Upper lobe of left lung (tissue), 6 donors: ENCODE data around the gene ZNF8. TPM values are rescaled to one million over a fixed set of nuclear protein-coding genes. Genes with fewer than 3 reads are reported as not detected.

ENCODE experiments used
- ATAC-seq, 2 donors: fragments of 200-7000 bp; cut with Tn5 transposase; one replicate each; pipeline ENCODE4 v1.9.1; 2022; ENCODE audit warnings: mild to moderate bottlenecking in 2 of 2, moderate library complexity in 2 of 2; ENCODE audit not compliant: low FRiP score in 2 of 2
- DNase-seq, 2 donors: peaks; one replicate each; pipeline ENCODE4 v3.0.0-alpha.2; 2019 to 2020
- H3K27ac ChIP-seq, 4 donors: fragments of 200-600 bp; sonication (generic); one replicate each; pipeline ENCODE4 v1.5.1; 2016 to 2019
- H3K27me3 ChIP-seq, 4 donors: fragments of 200-600 bp; sonication (generic); one replicate each; pipeline ENCODE4 v1.5.1; 2017 to 2019
- H3K36me3 ChIP-seq, 4 donors: fragments of 200-600 bp; sonication (generic); one replicate each; pipeline ENCODE4 v1.5.1; 2016 to 2019
- H3K4me1 ChIP-seq, 4 donors: fragments of 200-600 bp; sonication (generic); one replicate each; pipeline ENCODE4 v1.5.1; 2018 to 2019
- H3K4me3 ChIP-seq, 4 donors: fragments of 200-600 bp; sonication (generic); one replicate each; pipeline ENCODE4 v1.5.1; 2017 to 2019; ENCODE audit warnings: mild to moderate bottlenecking in 2 of 4, moderate library complexity in 1 of 4
- H3K9me3 ChIP-seq, 4 donors: fragments of 200-600 bp; sonication (generic); one replicate each; pipeline ENCODE4 v1.5.1; 2018 to 2019
- EP300 ChIP-seq, 4 donors: sonication (generic); formaldehyde crosslinking; IDR thresholded peaks; one replicate each; pipeline ENCODE4 v1.5.1; 2017; ENCODE audit warnings: antibody characterized with exemption in 4 of 4, control low read depth in 2 of 4
- POLR2A ChIP-seq, 4 donors: fragments of 450-650 bp; IDR thresholded peaks; one replicate each; pipeline ENCODE4 v1.5.1; 2016 to 2017; ENCODE audit warnings: antibody characterized with exemption in 4 of 4, mild to moderate bottlenecking in 2 of 4
- POLR2AphosphoS5 ChIP-seq, 2 donors: sonication (generic); formaldehyde crosslinking; IDR thresholded peaks; one replicate each; pipeline ENCODE4 v1.5.1; 2017; ENCODE audit warnings: antibody characterized with exemption in 2 of 2
- WGBS, 2 donors: methylation state at CpG; one replicate each; pipeline ENCODE4 v1.1.5; 2017 to 2018; 5-methylcytosine and 5-hydroxymethylcytosine counted together
- total RNA-seq, 6 donors: library from RNA; depleted of rRNA in 4 of 6; stranded (reverse); fragments of >200 nt in 4 of 6; gene quantifications; one replicate each; pipeline versions ENCODE4 v1.1.0 to v1.2.1, GENCODE V29; 2016 to 2021
- TF ChIP-seq, protein P1 (sequence below), 6 experiments: fragments of 450-650 bp in 4 of 6; fragments of 200-600 bp in 2 of 6; sonication (generic) in 2 of 6; IDR thresholded peaks; one replicate each; pipeline ENCODE4 v1.5.1; 2016 to 2019; ENCODE audit warnings: antibody characterized with exemption in 6 of 6
- donor health status: DM: no; HTN: no; CAD: no; lungs with moderate emphysema.
- donor health status: DM: no; HTN: yes; CAD: no; lungs with severe emphysema.

Gene ZNF8
- total RNA-seq, 6 donors from 2014 or later, result 4.5 to 13.6 (median 7.1) TPM

DNA sequence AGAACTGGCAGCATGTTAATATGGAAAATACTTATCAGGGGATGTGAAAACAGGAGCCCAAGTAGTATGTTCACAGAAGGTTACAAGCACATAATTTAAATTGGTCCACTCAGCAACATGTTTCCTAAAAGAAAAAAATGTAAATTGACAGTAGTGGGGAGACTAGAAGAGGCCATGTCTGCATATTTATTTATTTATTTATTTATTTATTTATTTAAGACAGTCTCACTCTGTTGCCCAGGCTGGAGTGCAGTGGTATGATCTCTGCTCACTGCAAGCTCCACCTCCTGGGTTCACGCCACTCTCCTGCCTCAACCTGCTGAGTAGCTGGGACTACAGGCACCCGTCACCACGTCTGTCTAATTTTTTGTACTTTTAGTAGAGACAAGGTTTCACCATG is 13.7 kb upstream of the ZNF8 start:
- H3K27me3 ChIP-seq, result no peaks in the 10 kb centered on the region
- H3K4me3 ChIP-seq, result no peak overlapping the region
- DNase-seq, result no peak
- H3K9me3 ChIP-seq, result peaks cover 97 to 100% (median 98%) of the 10 kb centered on the region in 4 donors
- WGBS, 2 donors, result 94 to 98% methylated on average over 3 of the region's 3 CpGs
- peaks cover 0 to 47% (median 28%) of the 10 kb centered on the region in 4 donors for H3K36me3 ChIP-seq
- TF ChIP-seq POLR2A (IDR thresholded peaks at IDR 0.05) (no peak), POLR2AphosphoS5 (IDR thresholded peaks at IDR 0.05) (no peak), EP300 (IDR thresholded peaks at IDR 0.05) (no peak)
- TF ChIP-seq, protein P1, sequence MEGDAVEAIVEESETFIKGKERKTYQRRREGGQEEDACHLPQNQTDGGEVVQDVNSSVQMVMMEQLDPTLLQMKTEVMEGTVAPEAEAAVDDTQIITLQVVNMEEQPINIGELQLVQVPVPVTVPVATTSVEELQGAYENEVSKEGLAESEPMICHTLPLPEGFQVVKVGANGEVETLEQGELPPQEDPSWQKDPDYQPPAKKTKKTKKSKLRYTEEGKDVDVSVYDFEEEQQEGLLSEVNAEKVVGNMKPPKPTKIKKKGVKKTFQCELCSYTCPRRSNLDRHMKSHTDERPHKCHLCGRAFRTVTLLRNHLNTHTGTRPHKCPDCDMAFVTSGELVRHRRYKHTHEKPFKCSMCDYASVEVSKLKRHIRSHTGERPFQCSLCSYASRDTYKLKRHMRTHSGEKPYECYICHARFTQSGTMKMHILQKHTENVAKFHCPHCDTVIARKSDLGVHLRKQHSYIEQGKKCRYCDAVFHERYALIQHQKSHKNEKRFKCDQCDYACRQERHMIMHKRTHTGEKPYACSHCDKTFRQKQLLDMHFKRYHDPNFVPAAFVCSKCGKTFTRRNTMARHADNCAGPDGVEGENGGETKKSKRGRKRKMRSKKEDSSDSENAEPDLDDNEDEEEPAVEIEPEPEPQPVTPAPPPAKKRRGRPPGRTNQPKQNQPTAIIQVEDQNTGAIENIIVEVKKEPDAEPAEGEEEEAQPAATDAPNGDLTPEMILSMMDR (IDR thresholded peaks at IDR 0.05), result no peak
- no peak for ATAC-seq
- no peak overlapping the region for H3K27ac ChIP-seq
- H3K4me1 ChIP-seq, result no peaks in the 10 kb centered on the region

DNA sequence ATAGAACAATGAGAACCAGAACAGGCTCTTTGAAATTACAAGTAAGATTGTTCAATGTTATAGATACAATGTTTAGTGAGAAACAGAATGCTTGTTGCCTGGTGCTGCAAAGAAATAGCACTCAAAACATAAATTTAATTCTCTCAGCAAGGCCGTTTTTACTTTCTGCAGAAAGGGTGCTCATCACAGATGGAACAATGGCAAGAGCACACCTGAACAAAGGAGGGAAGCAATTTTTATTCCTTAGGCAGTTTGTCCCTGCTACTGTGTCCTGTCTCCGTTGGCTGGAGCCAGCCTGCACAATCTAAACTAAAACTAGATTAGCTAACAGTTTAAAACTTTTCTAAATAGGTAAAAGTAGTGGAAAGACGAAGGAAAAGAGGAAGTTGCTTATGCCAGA is 10.4 kb upstream of the ZNF8 start:
- no peak for TF ChIP-seq EP300 (IDR thresholded peaks at IDR 0.05)
- TF ChIP-seq, protein P1 (IDR thresholded peaks at IDR 0.05), result no peak
- WGBS, 2 donors, result 96 to 100% methylated on average over 3 of the region's 3 CpGs
- Histone ChIP-seq H3K4me1 (no peaks in the 10 kb centered on the region), H3K4me3 (no peak overlapping the region), H3K27me3 (no peaks in the 10 kb centered on the region), H3K36me3 (peaks cover 0 to 29% (median 21%) of the 10 kb centered on the region in 4 donors), H3K9me3 (peaks cover 86 to 100% (median 98%) of the 10 kb centered on the region in 4 donors), H3K27ac (no peak overlapping the region)
- ATAC-seq (no peak), DNase-seq (no peak)

DNA sequence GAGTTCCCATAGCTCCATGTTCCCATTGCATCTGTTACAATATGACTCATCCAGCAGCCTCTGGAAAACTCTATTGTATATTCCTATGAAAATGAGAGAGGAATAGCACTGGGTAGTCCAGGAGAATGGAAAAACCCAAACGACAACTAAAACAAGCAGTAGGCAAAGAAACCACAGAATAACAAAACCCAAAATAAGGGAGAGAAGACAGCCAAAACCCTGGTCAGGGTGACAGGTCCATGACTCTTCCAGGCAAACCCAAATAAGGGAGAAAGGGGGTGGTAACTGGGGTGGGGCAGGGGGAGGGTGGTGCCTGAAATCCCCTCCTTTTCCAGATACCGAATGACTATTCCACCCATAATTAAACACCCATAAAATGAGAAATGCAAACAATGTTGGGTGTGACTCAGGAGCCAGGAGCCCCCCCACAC is 4.0 kb upstream of the ZNF8 start:
- TF ChIP-seq POLR2AphosphoS5 (IDR thresholded peaks at IDR 0.05) (no peak), EP300 (IDR thresholded peaks at IDR 0.05) (no peak), POLR2A (IDR thresholded peaks at IDR 0.05) (no peak)
- TF ChIP-seq, protein P1 (IDR thresholded peaks at IDR 0.05), result no peak
- no peak overlapping the region for H3K4me3 ChIP-seq
- peaks cover 0 to 22% (median 6%) of the 10 kb centered on the region in 4 donors for H3K36me3 ChIP-seq

DNA sequence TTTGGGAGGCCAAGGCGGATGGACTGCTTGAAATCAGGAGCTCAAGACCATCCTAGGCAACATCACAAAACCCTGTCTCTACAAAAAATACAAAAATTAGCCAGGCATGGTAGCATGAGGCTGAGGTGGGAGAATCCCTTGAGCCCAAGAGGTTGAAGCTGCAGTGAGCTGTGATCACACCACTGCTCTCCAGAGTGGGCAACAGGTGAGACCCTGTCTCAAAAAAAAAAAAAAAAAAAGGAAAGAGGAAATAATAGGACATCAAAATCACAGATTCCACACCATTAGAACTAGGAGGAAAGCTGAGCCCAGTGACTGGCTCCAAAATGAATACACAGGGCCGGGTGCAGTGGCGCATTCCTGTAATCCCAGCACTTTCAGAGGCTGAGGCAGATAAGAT is 3.2 kb upstream of the ZNF8 start:
- Histone ChIP-seq H3K36me3 (peaks cover 0 to 22% (median 6%) of the 10 kb centered on the region in 4 donors), H3K27me3 (no peaks in the 10 kb centered on the region), H3K27ac (no peak overlapping the region), H3K4me1 (peaks cover 0 to 22% (median 14%) of the 10 kb centered on the region in 4 donors), H3K9me3 (peaks cover 24 to 66% (median 52%) of the 10 kb centered on the region in 4 donors), H3K4me3 (no peak overlapping the region)
- DNase-seq (no peak), ATAC-seq (no peak)
- WGBS, 2 donors, result 96 to 100% methylated on average over 3 of the region's 3 CpGs
- TF ChIP-seq, protein P1 (IDR thresholded peaks at IDR 0.05), result no peak
- no peak for TF ChIP-seq POLR2AphosphoS5 (IDR thresholded peaks at IDR 0.05)
- TF ChIP-seq EP300 (IDR thresholded peaks at IDR 0.05), result no peak
- no peak for TF ChIP-seq POLR2A (IDR thresholded peaks at IDR 0.05)

More for the DNA sequence above, 4.0 kb upstream of the ZNF8 start:
- 83 to 89% methylated on average over 2 of the region's 2 CpGs for WGBS, 2 donors
- H3K27me3 ChIP-seq, result no peaks in the 10 kb centered on the region
- ATAC-seq (no peak), DNase-seq (no peak)
- peaks cover 0 to 14% (median 12%) of the 10 kb centered on the region in 4 donors for H3K4me1 ChIP-seq
- H3K9me3 ChIP-seq, result peaks cover 30 to 73% (median 60%) of the 10 kb centered on the region in 4 donors
- no peak overlapping the region for H3K27ac ChIP-seq

DNA sequence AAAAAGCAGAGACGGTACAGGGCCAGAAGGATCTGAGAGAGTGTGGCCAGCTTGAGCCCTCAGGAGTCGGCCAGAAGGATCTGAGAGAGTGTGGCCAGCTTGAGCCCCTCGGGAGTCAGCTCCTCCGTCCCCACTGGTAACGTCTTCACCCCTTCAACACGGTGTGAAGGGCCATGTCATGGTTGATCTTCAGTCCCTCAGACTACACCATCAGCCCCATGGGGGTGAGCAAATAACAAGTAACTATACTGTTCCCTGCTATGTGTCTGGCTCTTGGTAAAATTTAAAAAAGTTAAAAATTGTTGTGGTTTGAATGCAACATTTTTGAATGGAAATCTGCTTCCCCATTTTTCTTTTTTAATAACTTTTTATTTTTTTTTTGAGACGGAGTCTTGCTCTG is 1.6 kb upstream of the ZNF8 start:
- TF ChIP-seq, protein P1 (IDR thresholded peaks at IDR 0.05), result no peak
- no peak for TF ChIP-seq EP300 (IDR thresholded peaks at IDR 0.05)
- TF ChIP-seq POLR2A (IDR thresholded peaks at IDR 0.05), result no peak
- no peak for TF ChIP-seq POLR2AphosphoS5 (IDR thresholded peaks at IDR 0.05)
- WGBS, 2 donors, result 91 to 95% methylated on average over 4 to 7 of the region's 7 CpGs
- Histone ChIP-seq H3K4me3 (no peak overlapping the region), H3K27ac (no peak overlapping the region), H3K36me3 (peaks cover 0 to 11% (median 3%) of the 10 kb centered on the region in 4 donors), H3K4me1 (peaks cover 0 to 25% (median 14%) of the 10 kb centered on the region in 4 donors), H3K27me3 (no peaks in the 10 kb centered on the region), H3K9me3 (peaks cover 14 to 53% (median 36%) of the 10 kb centered on the region in 4 donors)
- ATAC-seq (no peak), DNase-seq (no peak)
